GM23248 (cell line): ENCODE results near the gene GNAQ.

ENCODE experiments used
- EZH2 ChIP-seq: fragments of 200-600 bp; sonication (generic); IDR thresholded peaks from 2 replicates; pipeline ENCODE4 v1.6.1; 2018; ENCODE audit warnings: antibody characterized with exemption, mild to moderate bottlenecking; ENCODE audit not compliant: insufficient read depth, poor library complexity, severe bottlenecking
- EZH2phosphoT487 ChIP-seq: fragments of 200-600 bp; sonication (generic); IDR thresholded peaks from 2 replicates; pipeline ENCODE4 v1.6.1; 2018; ENCODE audit warnings: antibody characterized with exemption, moderate library complexity, mild to moderate bottlenecking, low read depth; ENCODE audit not compliant: insufficient read depth

GRCh38 chr9:77985996-77986395, 45.6 kb downstream of the GNAQ start:
- TF ChIP-seq EZH2 (no peak), EZH2phosphoT487 (no peak)
